Common myeloid progenitor, CD34-positive (primary cell): ENCODE results near the gene SH3GL2. TPM values are rescaled to one million over a fixed set of nuclear protein-coding genes. Genes with fewer than 3 reads are reported as not detected.
A peak's percentile ranks its signal among the peaks of the same experiment; 100 is the strongest.

Experiments
- CTCF ChIA-PET: fragments of 350-600 bp; sonication (Branson Sonifier 250); formaldehyde crosslinking; loops from one replicate; lab custom pipeline; 2021; ENCODE audit warnings: antibody characterized with exemption; lab: Charles Lee
- POLR2A ChIA-PET: fragments of 350-600 bp; sonication (Branson Sonifier 250); formaldehyde crosslinking; loops from one replicate; lab custom pipeline; 2021; ENCODE audit warnings: antibody characterized with exemption; lab: Charles Lee
- DNase-seq, 3 donors: peaks; one replicate each; pipeline versions ENCODE4 v3.0.0 to v3.0.0-alpha.2; 2013
- H3K27ac ChIP-seq, 2 experiments: 1 replicate in 1 of 2; 2 replicates in 1 of 2; pipeline ENCODE4 v1.7.0; 2013; ENCODE audit warnings: inconsistent platforms in 2 of 2, low read length in 2 of 2, mild to moderate bottlenecking in 2 of 2, low read depth in 1 of 2, moderate library complexity in 1 of 2; ENCODE audit not compliant: severe bottlenecking in 2 of 2, insufficient read depth in 1 of 2, poor library complexity in 1 of 2
- H3K27me3 ChIP-seq, 5 experiments: replicated peaks in 2 of 5; 1 replicate in 3 of 5; 2 replicates in 2 of 5; pipeline versions ENCODE4 v1.6.1 to v1.7.0; 2013; ENCODE audit warnings: low read length in 4 of 5, mild to moderate bottlenecking in 2 of 5, moderate library complexity in 2 of 5, inconsistent platforms in 1 of 5; ENCODE audit not compliant: insufficient read depth in 5 of 5, control insufficient read depth in 4 of 5
- H3K36me3 ChIP-seq, 4 experiments: 1 replicate in 2 of 4; 2 replicates in 2 of 4; pipeline versions ENCODE4 v1.6.1 to v1.7.0; 2013; ENCODE audit warnings: low read length in 3 of 4, control low read depth in 1 of 4, mild to moderate bottlenecking in 1 of 4; ENCODE audit not compliant: control insufficient read depth in 4 of 4, insufficient read depth in 4 of 4
- H3K4me1 ChIP-seq, 4 experiments: 1 replicate in 3 of 4; 2 replicates in 1 of 4; pipeline versions ENCODE4 v1.6.1 to v1.7.1; 2013; ENCODE audit warnings: low read length in 3 of 4, mild to moderate bottlenecking in 3 of 4, control low read depth in 1 of 4, inconsistent platforms in 1 of 4, moderate library complexity in 1 of 4; ENCODE audit not compliant: control insufficient read depth in 4 of 4, insufficient read depth in 4 of 4; ENCODE audit errors: control extremely low read depth in 1 of 4
- H3K4me3 ChIP-seq, 7 experiments: 1 replicate in 4 of 7; 2 replicates in 3 of 7; pipeline versions ENCODE4 v1.5.1 to v1.7.0; 2013; ENCODE audit warnings: mild to moderate bottlenecking in 7 of 7, low read length in 6 of 7, moderate library complexity in 6 of 7, inconsistent platforms in 2 of 7, low read depth in 2 of 7, control low read depth in 1 of 7; ENCODE audit not compliant: insufficient read depth in 4 of 7, control insufficient read depth in 1 of 7; ENCODE audit errors: extremely low read depth in 1 of 7
- H3K9me3 ChIP-seq, 5 experiments: 1 replicate in 4 of 5; 2 replicates in 1 of 5; pipeline versions ENCODE4 v1.6.1 to v1.7.1; 2013; ENCODE audit warnings: low read length in 4 of 5, mild to moderate bottlenecking in 2 of 5, inconsistent platforms in 1 of 5, low read depth in 1 of 5, moderate library complexity in 1 of 5; ENCODE audit not compliant: control insufficient read depth in 4 of 5, insufficient read depth in 2 of 5; ENCODE audit errors: control extremely low read depth in 1 of 5
- WGBS: methylation state at CpG from one replicate; pipeline ENCODE4 v1.1.5; 2013; ENCODE audit not compliant: insufficient coverage; 5-methylcytosine and 5-hydroxymethylcytosine counted together
- polyA plus RNA-seq: library from polyadenylated mRNA; unstranded; fragments of 120-200 nt; gene quantifications from one replicate; pipeline ENCODE4 v1.2.1, GENCODE V29; 2013

The SH3GL2 gene
- not detected for polyA plus RNA-seq

- POLR2A ChIA-PET: no interaction called here
- H3K27me3 ChIP-seq: peaks cover 14 to 75% (median 36%) of the 10 kb centered on the region in 5 experiments
- CTCF ChIA-PET: no interaction called here
- no peak within 1 kb of the TSS for H3K27ac ChIP-seq
- DNase-seq: peak; percentile 23 to 57 (median 44)
- no peaks in the 10 kb centered on the region for H3K9me3 ChIP-seq
- under 1% methylated on average over 77 of the region's 109 CpGs for WGBS
- peaks cover 0 to 13% (median 13%) of the 10 kb centered on the region in 4 experiments for H3K4me1 ChIP-seq
- peak within 1 kb of the TSS in 6 of 7 experiments; percentile 28 to 70 (median 54) for H3K4me3 ChIP-seq
- no peaks in the 10 kb centered on the region for H3K36me3 ChIP-seq
Observed at GRCh38 chr9:17578911-17579793, at the start of gene SH3GL2. Gene SH3GL2, plus strand, starts transcription at chr9:17579066.

GRCh38 chr9:17531642-17532254 is 47.1 kb upstream of the SH3GL2 start:
- CTCF ChIA-PET: interaction anchor here (1.0 to 1.5 kb wide), 5 partner anchors 11 to 269 kb away, joined by 3 to 6 read pairs (median 3); no protein-coding TSS in a partner anchor
- H3K36me3 ChIP-seq: no peaks in the 10 kb centered on the region
- DNase-seq: peak; percentile 56 to 72 (median 71)
- no peaks in the 10 kb centered on the region for H3K9me3 ChIP-seq
- H3K4me3 ChIP-seq: peak overlapping the region in 3 of 7 experiments; percentile 17 to 70 (median 37)
- H3K27me3 ChIP-seq: peaks cover 0 to 11% (median 2%) of the 10 kb centered on the region in 5 experiments
- WGBS: 48% methylated on average over 7 of the region's 10 CpGs
- H3K4me1 ChIP-seq: no peaks in the 10 kb centered on the region
- H3K27ac ChIP-seq: no peak overlapping the region
- POLR2A ChIA-PET: no interaction called here

DNA sequence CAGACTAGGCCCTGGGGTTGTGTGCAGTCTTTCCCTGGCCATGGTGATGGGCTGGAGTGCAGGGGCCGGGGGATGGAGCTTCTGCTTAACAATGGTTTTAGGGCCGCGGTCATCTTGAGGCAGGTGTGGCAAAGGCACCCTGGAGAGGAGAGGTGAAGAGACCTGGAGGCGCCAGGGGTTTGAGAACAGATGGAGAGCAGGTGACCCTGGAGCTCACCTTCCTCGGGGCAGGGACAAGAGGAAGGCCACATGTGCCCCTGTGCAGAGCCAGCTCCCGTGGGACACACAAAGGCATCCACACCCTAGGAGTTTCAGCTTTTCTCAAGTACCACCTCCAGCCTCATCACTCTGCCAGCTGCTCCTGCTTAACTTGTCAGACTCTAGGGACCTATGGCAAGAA is 46.4 kb upstream of the SH3GL2 start:
- H3K27ac ChIP-seq: no peak overlapping the region
- ChIA-PET CTCF (interaction anchor here (1.0 to 2.4 kb wide), 7 partner anchors 8 to 268 kb away, joined by 3 to 7 read pairs (median 3); no protein-coding TSS in a partner anchor), POLR2A (interaction anchor here (0.7 kb wide), 1 partner anchor 177 kb away, joined by 4 read pairs; no protein-coding TSS in a partner anchor)
- no peaks in the 10 kb centered on the region for H3K4me1 ChIP-seq
- DNase-seq: no peak
- H3K4me3 ChIP-seq: no peak overlapping the region
- H3K27me3 ChIP-seq: peaks cover 0 to 11% (median 3%) of the 10 kb centered on the region in 5 experiments
- H3K9me3 ChIP-seq: no peaks in the 10 kb centered on the region
- 84% methylated on average over 5 of the region's 6 CpGs for WGBS
- H3K36me3 ChIP-seq: no peaks in the 10 kb centered on the region

- H3K4me1 ChIP-seq: no peaks in the 10 kb centered on the region
- peaks cover 0 to 11% (median 4%) of the 10 kb centered on the region in 5 experiments for H3K27me3 ChIP-seq
- CTCF ChIA-PET: no interaction called here
- H3K9me3 ChIP-seq: no peaks in the 10 kb centered on the region
- H3K36me3 ChIP-seq: no peaks in the 10 kb centered on the region
- H3K4me3 ChIP-seq: no peak overlapping the region
- H3K27ac ChIP-seq: no peak overlapping the region
- 53% methylated on average over 3 of the region's 3 CpGs for WGBS
- DNase-seq: no peak
- POLR2A ChIA-PET: no interaction called here
Observed at GRCh38 chr9:17535176-17535575, 43.7 kb upstream of the SH3GL2 start.

- H3K36me3 ChIP-seq: no peaks in the 10 kb centered on the region
- DNase-seq: no peak
- POLR2A ChIA-PET: no interaction called here
- H3K27ac ChIP-seq: no peak overlapping the region
- H3K9me3 ChIP-seq: no peaks in the 10 kb centered on the region
- no peak overlapping the region for H3K4me3 ChIP-seq
- peaks cover 0 to 11% (median 4%) of the 10 kb centered on the region in 5 experiments for H3K27me3 ChIP-seq
- CTCF ChIA-PET: no interaction called here
- H3K4me1 ChIP-seq: no peaks in the 10 kb centered on the region
- WGBS: 100% methylated on average over 4 of the region's 7 CpGs
Observed at GRCh38 chr9:17536027-17536426, 42.8 kb upstream of the SH3GL2 start.

DNA sequence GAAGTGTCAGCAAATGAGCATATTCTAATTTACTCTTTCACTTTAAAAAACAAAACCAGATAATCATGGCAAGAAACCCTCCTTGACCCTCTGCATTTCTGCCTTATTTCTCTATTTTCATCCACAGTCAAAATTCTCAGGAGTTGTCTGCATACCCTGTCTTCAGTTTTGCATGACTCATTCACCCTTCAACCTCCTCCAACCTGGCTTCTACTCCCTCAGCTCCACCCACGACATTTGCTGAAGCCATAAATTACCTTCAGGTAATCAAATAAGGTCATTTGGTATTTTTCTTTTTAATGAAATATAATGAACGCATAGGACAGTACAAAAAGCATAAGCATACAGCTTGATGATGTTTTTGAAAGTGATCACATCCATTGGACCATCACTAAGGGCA is 27.8 kb upstream of the SH3GL2 start:
- H3K4me1 ChIP-seq: no peaks in the 10 kb centered on the region
- CTCF ChIA-PET: no interaction called here
- H3K36me3 ChIP-seq: no peaks in the 10 kb centered on the region
- H3K4me3 ChIP-seq: no peak overlapping the region
- no peaks in the 10 kb centered on the region for H3K27me3 ChIP-seq
- H3K9me3 ChIP-seq: peaks cover 0 to 3% (median 0%) of the 10 kb centered on the region in 5 experiments
- 100% methylated on average over 1 of the region's 2 CpGs for WGBS
- no peak overlapping the region for H3K27ac ChIP-seq
- no peak for DNase-seq
- POLR2A ChIA-PET: no interaction called here
